WTC11 (cell line): Measurements from ENCODE around the gene PODXL. TPM values are rescaled to one million over a fixed set of nuclear protein-coding genes. Genes with fewer than 3 reads are reported as not detected.

Source experiments
- ATAC-seq: fragments of 200-7000 bp; cut with Tn5 transposase; 2 replicates; pipeline ENCODE4 v1.10.0; 2021; ENCODE audit warnings: mild to moderate bottlenecking, moderate library complexity
- CTCF ChIA-PET: fragments of 300-600 bp; sonication (Branson Sonifier 250); formaldehyde crosslinking; loops from one replicate; lab custom pipeline; 2021; ENCODE audit warnings: antibody characterized with exemption; lab: Charles Lee
- POLR2A ChIA-PET: fragments of 350-600 bp; sonication (Branson Sonifier 250); formaldehyde crosslinking; loops from one replicate; lab custom pipeline; 2021; ENCODE audit warnings: antibody characterized with exemption; lab: Charles Lee
- DNase-seq: peaks from one replicate; pipeline ENCODE4 v3.0.0; 2021; ENCODE audit warnings: low spot score
- H3K27ac Mint-ChIP-seq: 2 replicates; pipeline ENCODE4 v1.8.0; 2021; ENCODE audit warnings: mixed read lengths
- H3K27me3 Mint-ChIP-seq: 2 replicates; pipeline ENCODE4 v1.8.0; 2021; ENCODE audit warnings: low read depth, mild to moderate bottlenecking, moderate library complexity, mixed read lengths
- H3K36me3 Mint-ChIP-seq: 2 replicates; pipeline ENCODE4 v1.8.0; 2021; ENCODE audit warnings: mixed read lengths
- H3K4me1 Mint-ChIP-seq: 2 replicates; pipeline ENCODE4 v1.8.0; 2022; ENCODE audit warnings: mixed read lengths
- H3K4me3 Mint-ChIP-seq: 2 replicates; pipeline ENCODE4 v1.8.0; 2021; ENCODE audit warnings: mild to moderate bottlenecking, moderate library complexity, mixed read lengths
- H3K9me3 Mint-ChIP-seq: 2 replicates; pipeline ENCODE4 v1.8.0; 2021; ENCODE audit warnings: mixed read lengths
- CBFB ChIP-seq: sonication (generic); formaldehyde crosslinking; IDR thresholded peaks from 2 replicates; pipeline ENCODE4 v1.8.1; 2022; ENCODE audit warnings: mild to moderate bottlenecking, low read depth, missing genetic modification reagents
- E2F5 ChIP-seq: sonication (generic); formaldehyde crosslinking; IDR thresholded peaks from 2 replicates; pipeline ENCODE4 v1.8.1; 2022; ENCODE audit warnings: mild to moderate bottlenecking, moderate library complexity, missing genetic modification reagents
- ESRRA ChIP-seq: sonication (generic); formaldehyde crosslinking; IDR thresholded peaks from 2 replicates; pipeline ENCODE4 v1.8.1; 2022; ENCODE audit warnings: mild to moderate bottlenecking, missing genetic modification reagents, borderline replicate concordance
- JAZF1 ChIP-seq: fragments of 250-450 bp; sonication (Bioruptor Pico); IDR thresholded peaks from 2 replicates; pipeline ENCODE4 v1.9.0; 2021; ENCODE audit warnings: moderate library complexity, mild to moderate bottlenecking, inconsistent platforms
- MAX ChIP-seq: sonication (generic); formaldehyde crosslinking; IDR thresholded peaks from 2 replicates; pipeline ENCODE4 v1.8.0; 2022; ENCODE audit warnings: mild to moderate bottlenecking, missing genetic modification reagents
- MLX ChIP-seq: sonication (generic); formaldehyde crosslinking; IDR thresholded peaks from 2 replicates; pipeline ENCODE4 v1.8.1; 2023; ENCODE audit warnings: mild to moderate bottlenecking, missing genetic modification reagents, moderate library complexity
- NFYB ChIP-seq: sonication (generic); formaldehyde crosslinking; conservative IDR thresholded peaks from 2 replicates; pipeline ENCODE4 v1.8.0; 2022; ENCODE audit warnings: low read depth, missing genetic modification reagents
- NR1H2 ChIP-seq: sonication (generic); formaldehyde crosslinking; IDR thresholded peaks from 2 replicates; pipeline ENCODE4 v1.9.0; 2021; ENCODE audit warnings: mild to moderate bottlenecking, moderate library complexity, missing genetic modification reagents
- NR3C1 ChIP-seq: sonication (generic); formaldehyde crosslinking; conservative IDR thresholded peaks from 2 replicates; pipeline ENCODE4 v1.8.1; 2023; ENCODE audit warnings: low read depth, mild to moderate bottlenecking, missing genetic modification reagents
- PREB ChIP-seq: sonication (generic); formaldehyde crosslinking; IDR thresholded peaks from 2 replicates; pipeline ENCODE4 v1.8.1; 2022; ENCODE audit warnings: mild to moderate bottlenecking, missing genetic modification reagents, moderate library complexity, borderline replicate concordance
- RELA ChIP-seq: sonication (generic); formaldehyde crosslinking; IDR thresholded peaks from 2 replicates; pipeline ENCODE4 v1.8.1; 2022; ENCODE audit warnings: missing genetic modification reagents, mild to moderate bottlenecking, borderline replicate concordance
- RORB ChIP-seq: fragments of 250-450 bp; sonication (Bioruptor Pico); IDR thresholded peaks from 2 replicates; pipeline ENCODE4 v1.9.0; 2021; ENCODE audit warnings: mild to moderate bottlenecking
- USF1 ChIP-seq: sonication (generic); formaldehyde crosslinking; IDR thresholded peaks from 2 replicates; pipeline ENCODE4 v1.8.0; 2022; ENCODE audit warnings: mild to moderate bottlenecking, missing genetic modification reagents
- ZNF121 ChIP-seq: sonication (generic); formaldehyde crosslinking; IDR thresholded peaks from 2 replicates; pipeline ENCODE4 v1.8.0; 2023; ENCODE audit warnings: missing genetic modification reagents
- ZNF416 ChIP-seq: fragments of 250-450 bp; sonication (Bioruptor Pico); IDR thresholded peaks from 2 replicates; pipeline ENCODE4 v1.9.0; 2021; ENCODE audit warnings: mild to moderate bottlenecking, inconsistent platforms
- ZNF423 ChIP-seq: fragments of 250-450 bp; sonication (Bioruptor Pico); IDR thresholded peaks from 2 replicates; pipeline ENCODE4 v2.1.2; 2022; ENCODE audit warnings: mild to moderate bottlenecking, moderate library complexity
- ZNF512 ChIP-seq: sonication (generic); formaldehyde crosslinking; IDR thresholded peaks from 2 replicates; pipeline ENCODE4 v1.8.1; 2022; ENCODE audit warnings: missing genetic modification reagents, borderline replicate concordance
- total RNA-seq: library from RNA; stranded (reverse); gene quantifications from 3 replicates; pipeline ENCODE4 v1.2.3, GENCODE V29; 2021
- TF ChIP-seq, protein P1 (sequence below): sonication (generic); formaldehyde crosslinking; IDR thresholded peaks from 2 replicates; pipeline ENCODE4 v1.8.1; 2023; ENCODE audit warnings: mild to moderate bottlenecking, moderate library complexity, missing genetic modification reagents
- TF ChIP-seq, protein P2 (sequence below): sonication (generic); formaldehyde crosslinking; IDR thresholded peaks from 2 replicates; pipeline ENCODE4 v1.8.1; 2023; ENCODE audit warnings: mild to moderate bottlenecking, missing genetic modification reagents, moderate library complexity
- TF ChIP-seq, protein P3 (sequence below): sonication (generic); formaldehyde crosslinking; IDR thresholded peaks from 2 replicates; pipeline ENCODE4 v1.8.0; 2023; ENCODE audit warnings: missing genetic modification reagents, mild to moderate bottlenecking, borderline replicate concordance
- TF ChIP-seq, protein P4 (sequence below): sonication (generic); formaldehyde crosslinking; IDR thresholded peaks from 2 replicates; pipeline ENCODE4 v1.8.1; 2023; ENCODE audit warnings: mild to moderate bottlenecking, missing genetic modification reagents

PODXL gene
- total RNA-seq, 1 experiment from 2014 or later: 483 TPM

DNA sequence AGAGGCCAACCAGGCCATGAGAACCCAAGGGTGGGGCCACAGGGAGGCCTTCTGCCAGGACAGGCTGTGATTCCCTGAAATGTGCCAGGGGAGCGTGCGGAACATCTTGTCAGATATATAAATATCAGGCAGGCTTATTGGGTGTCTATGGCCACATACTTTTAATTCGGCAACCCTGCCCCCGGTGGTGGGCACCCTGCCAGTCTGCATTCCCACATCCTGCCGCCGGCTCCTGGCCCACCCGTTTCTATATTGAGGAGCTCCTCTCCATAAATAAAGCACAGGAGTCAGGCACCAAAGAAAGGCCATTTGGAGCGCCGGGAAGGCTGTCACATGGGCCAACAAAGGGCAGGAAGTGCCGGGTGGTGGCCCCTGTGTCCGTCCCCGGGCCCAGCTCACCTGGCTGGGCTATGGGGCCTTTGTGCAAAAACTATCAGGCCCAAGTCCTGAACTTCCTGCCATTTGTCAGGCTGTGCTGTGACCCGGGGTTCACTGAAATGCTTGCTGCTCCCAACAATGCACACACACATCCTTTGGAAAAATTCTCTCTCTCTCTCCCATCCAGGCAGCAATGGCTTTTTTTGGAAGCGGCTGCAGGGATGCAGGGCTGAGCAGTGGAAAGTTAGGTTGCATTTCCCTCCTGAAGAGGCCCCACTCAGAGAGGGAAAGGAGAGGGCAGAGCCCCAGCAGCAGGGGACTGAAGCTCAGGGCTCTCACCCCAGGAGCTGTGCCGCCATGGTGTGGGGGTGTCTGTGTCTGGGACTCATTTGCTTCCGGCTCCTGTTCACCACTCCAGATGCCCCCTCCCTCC, 25.0 kb upstream of the PODXL start:
- ChIA-PET POLR2A (no interaction called here), CTCF (interaction anchor here (0.6 to 2.8 kb wide), 7 partner anchors 23 to 1428 kb away, joined by 3 to 23 read pairs (median 7); no protein-coding TSS in a partner anchor)
- peak; percentile 50 for ATAC-seq
- no peaks in the 10 kb centered on the region; the same call in 1 of the 2 replicates for H3K27me3 Mint-ChIP-seq
- H3K4me3 Mint-ChIP-seq: no peak overlapping the region
- H3K9me3 Mint-ChIP-seq: no peaks in the 10 kb centered on the region
- peaks cover 29% of the 10 kb centered on the region for H3K4me1 Mint-ChIP-seq
- peak overlapping the region; percentile 49; the same call in 1 of the 2 replicates for H3K27ac Mint-ChIP-seq
- H3K36me3 Mint-ChIP-seq: no peaks in the 10 kb centered on the region
- no peak for DNase-seq
- TF ChIP-seq, protein P1, sequence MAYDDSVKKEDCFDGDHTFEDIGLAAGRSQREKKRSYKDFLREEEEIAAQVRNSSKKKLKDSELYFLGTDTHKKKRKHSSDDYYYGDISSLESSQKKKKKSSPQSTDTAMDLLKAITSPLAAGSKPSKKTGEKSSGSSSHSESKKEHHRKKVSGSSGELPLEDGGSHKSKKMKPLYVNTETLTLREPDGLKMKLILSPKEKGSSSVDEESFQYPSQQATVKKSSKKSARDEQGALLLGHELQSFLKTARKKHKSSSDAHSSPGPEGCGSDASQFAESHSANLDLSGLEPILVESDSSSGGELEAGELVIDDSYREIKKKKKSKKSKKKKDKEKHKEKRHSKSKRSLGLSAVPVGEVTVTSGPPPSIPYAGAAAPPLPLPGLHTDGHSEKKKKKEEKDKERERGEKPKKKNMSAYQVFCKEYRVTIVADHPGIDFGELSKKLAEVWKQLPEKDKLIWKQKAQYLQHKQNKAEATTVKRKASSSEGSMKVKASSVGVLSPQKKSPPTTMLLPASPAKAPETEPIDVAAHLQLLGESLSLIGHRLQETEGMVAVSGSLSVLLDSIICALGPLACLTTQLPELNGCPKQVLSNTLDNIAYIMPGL (CRISPR knock-in tag): no peak
- TF ChIP-seq ZNF512 (no peak), NFYB (CRISPR knock-in tag) (no peak), NR1H2 (CRISPR knock-in tag) (no peak), E2F5 (CRISPR knock-in tag) (no peak), RORB (CRISPR knock-in tag) (no peak), ESRRA (no peak), ZNF423 (CRISPR knock-in tag) (peak; percentile 29; the same call in 1 of the 2 replicates), ZNF416 (CRISPR knock-in tag) (no peak), NR3C1 (CRISPR knock-in tag) (no peak), CBFB (CRISPR knock-in tag) (no peak), RELA (CRISPR knock-in tag) (no peak), USF1 (CRISPR knock-in tag) (peak; percentile 46; the same call in 1 of the 2 replicates), MAX (peak; percentile 12; the same call in 1 of the 2 replicates), JAZF1 (no peak), PREB (CRISPR knock-in tag) (no peak), ZNF121 (CRISPR knock-in tag) (no peak), MLX (CRISPR knock-in tag) (no peak)
- TF ChIP-seq, protein P2, sequence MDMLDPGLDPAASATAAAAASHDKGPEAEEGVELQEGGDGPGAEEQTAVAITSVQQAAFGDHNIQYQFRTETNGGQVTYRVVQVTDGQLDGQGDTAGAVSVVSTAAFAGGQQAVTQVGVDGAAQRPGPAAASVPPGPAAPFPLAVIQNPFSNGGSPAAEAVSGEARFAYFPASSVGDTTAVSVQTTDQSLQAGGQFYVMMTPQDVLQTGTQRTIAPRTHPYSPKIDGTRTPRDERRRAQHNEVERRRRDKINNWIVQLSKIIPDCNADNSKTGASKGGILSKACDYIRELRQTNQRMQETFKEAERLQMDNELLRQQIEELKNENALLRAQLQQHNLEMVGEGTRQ (CRISPR knock-in tag): peak; percentile 51; the same call in 1 of the 2 replicates
- TF ChIP-seq, protein P3, sequence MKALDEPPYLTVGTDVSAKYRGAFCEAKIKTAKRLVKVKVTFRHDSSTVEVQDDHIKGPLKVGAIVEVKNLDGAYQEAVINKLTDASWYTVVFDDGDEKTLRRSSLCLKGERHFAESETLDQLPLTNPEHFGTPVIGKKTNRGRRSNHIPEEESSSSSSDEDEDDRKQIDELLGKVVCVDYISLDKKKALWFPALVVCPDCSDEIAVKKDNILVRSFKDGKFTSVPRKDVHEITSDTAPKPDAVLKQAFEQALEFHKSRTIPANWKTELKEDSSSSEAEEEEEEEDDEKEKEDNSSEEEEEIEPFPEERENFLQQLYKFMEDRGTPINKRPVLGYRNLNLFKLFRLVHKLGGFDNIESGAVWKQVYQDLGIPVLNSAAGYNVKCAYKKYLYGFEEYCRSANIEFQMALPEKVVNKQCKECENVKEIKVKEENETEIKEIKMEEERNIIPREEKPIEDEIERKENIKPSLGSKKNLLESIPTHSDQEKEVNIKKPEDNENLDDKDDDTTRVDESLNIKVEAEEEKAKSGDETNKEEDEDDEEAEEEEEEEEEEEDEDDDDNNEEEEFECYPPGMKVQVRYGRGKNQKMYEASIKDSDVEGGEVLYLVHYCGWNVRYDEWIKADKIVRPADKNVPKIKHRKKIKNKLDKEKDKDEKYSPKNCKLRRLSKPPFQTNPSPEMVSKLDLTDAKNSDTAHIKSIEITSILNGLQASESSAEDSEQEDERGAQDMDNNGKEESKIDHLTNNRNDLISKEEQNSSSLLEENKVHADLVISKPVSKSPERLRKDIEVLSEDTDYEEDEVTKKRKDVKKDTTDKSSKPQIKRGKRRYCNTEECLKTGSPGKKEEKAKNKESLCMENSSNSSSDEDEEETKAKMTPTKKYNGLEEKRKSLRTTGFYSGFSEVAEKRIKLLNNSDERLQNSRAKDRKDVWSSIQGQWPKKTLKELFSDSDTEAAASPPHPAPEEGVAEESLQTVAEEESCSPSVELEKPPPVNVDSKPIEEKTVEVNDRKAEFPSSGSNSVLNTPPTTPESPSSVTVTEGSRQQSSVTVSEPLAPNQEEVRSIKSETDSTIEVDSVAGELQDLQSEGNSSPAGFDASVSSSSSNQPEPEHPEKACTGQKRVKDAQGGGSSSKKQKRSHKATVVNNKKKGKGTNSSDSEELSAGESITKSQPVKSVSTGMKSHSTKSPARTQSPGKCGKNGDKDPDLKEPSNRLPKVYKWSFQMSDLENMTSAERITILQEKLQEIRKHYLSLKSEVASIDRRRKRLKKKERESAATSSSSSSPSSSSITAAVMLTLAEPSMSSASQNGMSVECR (CRISPR knock-in tag): no peak
- TF ChIP-seq, protein P4, sequence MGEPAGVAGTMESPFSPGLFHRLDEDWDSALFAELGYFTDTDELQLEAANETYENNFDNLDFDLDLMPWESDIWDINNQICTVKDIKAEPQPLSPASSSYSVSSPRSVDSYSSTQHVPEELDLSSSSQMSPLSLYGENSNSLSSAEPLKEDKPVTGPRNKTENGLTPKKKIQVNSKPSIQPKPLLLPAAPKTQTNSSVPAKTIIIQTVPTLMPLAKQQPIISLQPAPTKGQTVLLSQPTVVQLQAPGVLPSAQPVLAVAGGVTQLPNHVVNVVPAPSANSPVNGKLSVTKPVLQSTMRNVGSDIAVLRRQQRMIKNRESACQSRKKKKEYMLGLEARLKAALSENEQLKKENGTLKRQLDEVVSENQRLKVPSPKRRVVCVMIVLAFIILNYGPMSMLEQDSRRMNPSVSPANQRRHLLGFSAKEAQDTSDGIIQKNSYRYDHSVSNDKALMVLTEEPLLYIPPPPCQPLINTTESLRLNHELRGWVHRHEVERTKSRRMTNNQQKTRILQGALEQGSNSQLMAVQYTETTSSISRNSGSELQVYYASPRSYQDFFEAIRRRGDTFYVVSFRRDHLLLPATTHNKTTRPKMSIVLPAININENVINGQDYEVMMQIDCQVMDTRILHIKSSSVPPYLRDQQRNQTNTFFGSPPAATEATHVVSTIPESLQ: no peak
